ENCODE results near the gene AGPS. TPM values are rescaled to one million over a fixed set of nuclear protein-coding genes. Genes with fewer than 3 reads are reported as not detected.

The AGPS gene
- total and polyA plus RNA-seq, 9 of the 15 experiments (the other 6 are each of a cell fraction or from before 2014, with no cell fraction given) = 15.5 to 211 (median 63.1) TPM

GRCh38 chr2:177392373-177393202, at the start of gene AGPS (continued):
- no peak for TF ChIP-seq E2F8 (IDR thresholded peaks at IDR 0.05; ENCODE audit: low read depth, partially characterized antibody)
- peak; percentile 87 for TF ChIP-seq CREB3 (tag; conservative IDR thresholded peaks at IDR 0.05; ENCODE audit: low read depth)
- TF ChIP-seq, protein P1, sequence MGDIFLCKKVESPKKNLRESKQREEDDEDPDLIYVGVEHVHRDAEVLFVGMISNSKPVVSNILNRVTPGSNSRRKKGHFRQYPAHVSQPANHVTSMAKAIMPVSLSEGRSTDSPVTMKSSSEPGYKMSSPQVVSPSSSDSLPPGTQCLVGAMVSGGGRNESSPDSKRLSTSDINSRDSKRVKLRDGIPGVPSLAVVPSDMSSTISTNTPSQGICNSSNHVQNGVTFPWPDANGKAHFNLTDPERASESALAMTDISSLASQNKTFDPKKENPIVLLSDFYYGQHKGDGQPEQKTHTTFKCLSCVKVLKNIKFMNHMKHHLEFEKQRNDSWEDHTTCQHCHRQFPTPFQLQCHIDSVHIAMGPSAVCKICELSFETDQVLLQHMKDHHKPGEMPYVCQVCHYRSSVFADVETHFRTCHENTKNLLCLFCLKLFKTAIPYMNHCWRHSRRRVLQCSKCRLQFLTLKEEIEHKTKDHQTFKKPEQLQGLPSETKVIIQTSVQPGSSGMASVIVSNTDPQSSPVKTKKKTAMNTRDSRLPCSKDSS (IDR thresholded peaks at IDR 0.05; ENCODE audit: low read depth, partially characterized antibody) = no peak
- peak; percentile 59; the same call in 1 of the 2 replicates for TF ChIP-seq ZNF609 (CRISPR knock-in tag; IDR thresholded peaks at IDR 0.05; ENCODE audit: borderline replicate concordance)
- peak; percentile 80 for TF ChIP-seq NFRKB (IDR thresholded peaks at IDR 0.05; ENCODE audit: low read depth)
- TF ChIP-seq WHSC1 (IDR thresholded peaks at IDR 0.05; ENCODE audit: low read length) = no peak
- peak; percentile 57 for TF ChIP-seq DACH1 (IDR thresholded peaks at IDR 0.05; ENCODE audit: partially characterized antibody)
- TF ChIP-seq RCOR1 (IDR thresholded peaks at IDR 0.05; ENCODE audit: borderline replicate concordance in 1 of 2, low read depth in 2 of 2, low read length in 2 of 2) = peak; percentile 14 to 59; a peak in 1 of 4 replicates
- TF ChIP-seq FOXP4 (CRISPR knock-in tag; IDR thresholded peaks at IDR 0.05; ENCODE audit: borderline replicate concordance) = no peak
- TF ChIP-seq STAT5B (CRISPR knock-in tag; IDR thresholded peaks at IDR 0.05) = no peak
- TF ChIP-seq PURB (CRISPR knock-in tag; IDR thresholded peaks at IDR 0.05; ENCODE audit: low read depth) = no peak
- no peak for TF ChIP-seq SMAD2 (IDR thresholded peaks at IDR 0.05; ENCODE audit: low read depth, low read length)
- TF ChIP-seq DMBX1 (CRISPR knock-in tag; IDR thresholded peaks at IDR 0.05; ENCODE audit: borderline replicate concordance) = peak; percentile 93
